GM23338 (cell line): ENCODE results near the gene SFMBT2. TPM values are rescaled to one million over a fixed set of nuclear protein-coding genes. Genes with fewer than 3 reads are reported as not detected.

ENCODE experiments used
- ATAC-seq: fragments of 200-7000 bp; cut with Tn5 transposase; 3 replicates; pipeline ENCODE4 v1.9.1; 2020
- DNase-seq: peaks from one replicate; pipeline ENCODE4 v3.0.0-alpha.2; 2015; ENCODE audit warnings: low spot score
- H2AFZ ChIP-seq: fragments of 200-600 bp; sonication (generic); 2 replicates; pipeline ENCODE4 v1.8.0; 2016; ENCODE audit warnings: antibody characterized with exemption, mild to moderate bottlenecking, moderate library complexity
- H3F3A ChIP-seq: fragments of 200-600 bp; sonication (generic); replicated peaks from 2 replicates; pipeline ENCODE4 v1.8.0; 2017; ENCODE audit warnings: antibody characterized with exemption, mixed run types, low read depth
- H3K27ac ChIP-seq: fragments of 200-600 bp; sonication (generic); 2 replicates; pipeline ENCODE4 v1.6.1; 2016; ENCODE audit warnings: low read depth
- H3K27me3 ChIP-seq: fragments of 200-600 bp; sonication (generic); 2 replicates; pipeline ENCODE4 v1.8.0; 2016; ENCODE audit warnings: mild to moderate bottlenecking, mixed run types, moderate library complexity; ENCODE audit not compliant: insufficient read depth
- H3K36me3 ChIP-seq: fragments of 200-600 bp; sonication (generic); 2 replicates; pipeline ENCODE4 v1.8.0; 2016; ENCODE audit warnings: mild to moderate bottlenecking; ENCODE audit not compliant: insufficient read depth
- H3K4me1 ChIP-seq: fragments of 200-600 bp; sonication (generic); 2 replicates; pipeline ENCODE4 v1.8.0; 2016; ENCODE audit warnings: mild to moderate bottlenecking, moderate library complexity; ENCODE audit not compliant: insufficient read depth
- H3K4me2 ChIP-seq: fragments of 200-600 bp; sonication (generic); 2 replicates; pipeline ENCODE4 v1.7.1; 2017; ENCODE audit warnings: mixed run types
- H3K4me3 ChIP-seq: fragments of 200-600 bp; sonication (generic); 2 replicates; pipeline ENCODE4 v1.6.1; 2016; ENCODE audit warnings: mixed run types
- H3K79me2 ChIP-seq: fragments of 200-600 bp; sonication (generic); replicated peaks from 2 replicates; pipeline ENCODE4 v1.8.0; 2017; ENCODE audit warnings: mild to moderate bottlenecking; ENCODE audit not compliant: insufficient read depth
- H3K9me2 ChIP-seq: fragments of 200-600 bp; sonication (generic); 2 replicates; pipeline ENCODE4 v1.8.0; 2017; ENCODE audit not compliant: insufficient read depth
- H4K20me1 ChIP-seq: fragments of 200-600 bp; sonication (generic); replicated peaks from 2 replicates; pipeline ENCODE4 v1.8.0; 2017; ENCODE audit warnings: mild to moderate bottlenecking; ENCODE audit not compliant: insufficient read depth
- H3K27ac Mint-ChIP-seq: 2 replicates; pipeline ENCODE4 v1.8.0; 2020; ENCODE audit warnings: inconsistent platforms, mild to moderate bottlenecking, moderate library complexity, mixed read lengths
- H3K27me3 Mint-ChIP-seq: 3 replicates; pipeline ENCODE4 v1.8.0; 2022; ENCODE audit warnings: low read depth, mild to moderate bottlenecking, moderate library complexity, mixed read lengths, inconsistent platforms; ENCODE audit not compliant: insufficient read depth, poor library complexity
- H3K36me3 Mint-ChIP-seq: 3 replicates; pipeline ENCODE4 v1.8.0; 2021; ENCODE audit warnings: low read depth, mild to moderate bottlenecking, inconsistent platforms, moderate library complexity, mixed read lengths
- H3K4me1 Mint-ChIP-seq: 3 replicates; pipeline ENCODE4 v1.8.0; 2020; ENCODE audit warnings: mild to moderate bottlenecking, inconsistent platforms, mixed read lengths
- H3K4me3 Mint-ChIP-seq: 3 replicates; pipeline ENCODE4 v1.8.0; 2021; ENCODE audit warnings: moderate library complexity, mild to moderate bottlenecking, inconsistent platforms, mixed read lengths
- H3K9me3 Mint-ChIP-seq: 3 replicates; pipeline ENCODE4 v1.8.0; 2020; ENCODE audit warnings: moderate library complexity, mild to moderate bottlenecking, inconsistent platforms, mixed read lengths
- CREB1 ChIP-seq: fragments of 250-450 bp; sonication (Bioruptor Pico); IDR thresholded peaks from 2 replicates; pipeline ENCODE4 v1.5.0; 2020; ENCODE audit warnings: low read depth, mild to moderate bottlenecking, moderate library complexity
- ETS1 ChIP-seq: IDR thresholded peaks from 2 replicates; pipeline ENCODE4 v1.6.1; 2016; ENCODE audit warnings: antibody characterized with exemption
- EZH2 ChIP-seq: fragments of 200-600 bp; sonication (generic); IDR thresholded peaks from one replicate; pipeline ENCODE4 v1.8.0; 2017; ENCODE audit warnings: antibody characterized with exemption, mild to moderate bottlenecking, low read depth; ENCODE audit not compliant: unreplicated experiment
- EZH2phosphoT487 ChIP-seq: fragments of 200-600 bp; sonication (generic); IDR thresholded peaks from one replicate; pipeline ENCODE4 v1.8.1; 2018; ENCODE audit warnings: antibody characterized with exemption; ENCODE audit not compliant: unreplicated experiment
- NANOG ChIP-seq: IDR thresholded peaks from 2 replicates; pipeline ENCODE4 v1.6.1; 2016; ENCODE audit warnings: antibody characterized with exemption, borderline replicate concordance
- POLR2AphosphoS5 ChIP-seq: IDR thresholded peaks from 2 replicates; pipeline ENCODE4 v1.6.1; 2016; ENCODE audit warnings: antibody characterized with exemption, low read depth
- STAT1 ChIP-seq: IDR thresholded peaks from one replicate; pipeline ENCODE4 v1.6.1; 2016; ENCODE audit warnings: antibody characterized with exemption; ENCODE audit not compliant: unreplicated experiment
- ZNF114 ChIP-seq: fragments of 250-450 bp; sonication (Bioruptor Pico); IDR thresholded peaks from 2 replicates; pipeline ENCODE4 v1.5.0; 2020; ENCODE audit warnings: mild to moderate bottlenecking, moderate library complexity
- polyA plus RNA-seq: library from polyadenylated mRNA; unstranded; fragments of >200 nt; fragmentation: Nextera tagmentation; extraction: Ambion mirVana; gene quantifications from 2 replicates; pipeline ENCODE4 v1.2.1, GENCODE V29; 2016
- total RNA-seq: library from RNA; depleted of rRNA; stranded (reverse); fragments of >200 nt; shearing (Covaris generic); gene quantifications from 2 replicates; pipeline ENCODE4 v1.2.3, GENCODE V29; 2014
- TF ChIP-seq, protein P1 (sequence below): IDR thresholded peaks from one replicate; pipeline ENCODE4 v1.6.1; 2018; ENCODE audit warnings: antibody characterized with exemption; ENCODE audit not compliant: unreplicated experiment
- TF ChIP-seq, protein P2 (sequence below), 2 experiments: fragments of 200-600 bp in 1 of 2; sonication (generic) in 1 of 2; conservative IDR thresholded peaks; 2 replicates each; pipeline versions ENCODE4 v1.5.1 to v1.6.1; 2016 to 2017; ENCODE audit warnings: antibody characterized with exemption in 2 of 2, low read depth in 2 of 2, mild to moderate bottlenecking in 2 of 2, moderate library complexity in 1 of 2
- TF ChIP-seq, protein P3 (sequence below): fragments of 250-450 bp; sonication (Bioruptor Pico); IDR thresholded peaks from 2 replicates; pipeline ENCODE4 v1.5.0; 2020; ENCODE audit warnings: mild to moderate bottlenecking, moderate library complexity

The SFMBT2 gene
- total and polyA plus RNA-seq, 2 experiments from 2014 or later, result 2.7 to 6.7 TPM

GRCh38 chr10:7383442-7383841 is 27.4 kb downstream of the SFMBT2 start (continued):
- TF ChIP-seq, protein P1, sequence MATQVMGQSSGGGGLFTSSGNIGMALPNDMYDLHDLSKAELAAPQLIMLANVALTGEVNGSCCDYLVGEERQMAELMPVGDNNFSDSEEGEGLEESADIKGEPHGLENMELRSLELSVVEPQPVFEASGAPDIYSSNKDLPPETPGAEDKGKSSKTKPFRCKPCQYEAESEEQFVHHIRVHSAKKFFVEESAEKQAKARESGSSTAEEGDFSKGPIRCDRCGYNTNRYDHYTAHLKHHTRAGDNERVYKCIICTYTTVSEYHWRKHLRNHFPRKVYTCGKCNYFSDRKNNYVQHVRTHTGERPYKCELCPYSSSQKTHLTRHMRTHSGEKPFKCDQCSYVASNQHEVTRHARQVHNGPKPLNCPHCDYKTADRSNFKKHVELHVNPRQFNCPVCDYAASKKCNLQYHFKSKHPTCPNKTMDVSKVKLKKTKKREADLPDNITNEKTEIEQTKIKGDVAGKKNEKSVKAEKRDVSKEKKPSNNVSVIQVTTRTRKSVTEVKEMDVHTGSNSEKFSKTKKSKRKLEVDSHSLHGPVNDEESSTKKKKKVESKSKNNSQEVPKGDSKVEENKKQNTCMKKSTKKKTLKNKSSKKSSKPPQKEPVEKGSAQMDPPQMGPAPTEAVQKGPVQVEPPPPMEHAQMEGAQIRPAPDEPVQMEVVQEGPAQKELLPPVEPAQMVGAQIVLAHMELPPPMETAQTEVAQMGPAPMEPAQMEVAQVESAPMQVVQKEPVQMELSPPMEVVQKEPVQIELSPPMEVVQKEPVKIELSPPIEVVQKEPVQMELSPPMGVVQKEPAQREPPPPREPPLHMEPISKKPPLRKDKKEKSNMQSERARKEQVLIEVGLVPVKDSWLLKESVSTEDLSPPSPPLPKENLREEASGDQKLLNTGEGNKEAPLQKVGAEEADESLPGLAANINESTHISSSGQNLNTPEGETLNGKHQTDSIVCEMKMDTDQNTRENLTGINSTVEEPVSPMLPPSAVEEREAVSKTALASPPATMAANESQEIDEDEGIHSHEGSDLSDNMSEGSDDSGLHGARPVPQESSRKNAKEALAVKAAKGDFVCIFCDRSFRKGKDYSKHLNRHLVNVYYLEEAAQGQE, result no peak

- Mint-ChIP-seq H3K4me3 (no peak overlapping the region), H3K9me3 (peaks cover 5% of the 10 kb centered on the region; the same call in 1 of the 3 replicates), H3K4me1 (no peaks in the 10 kb centered on the region), H3K27me3 (peaks cover 2% of the 10 kb centered on the region), H3K27ac (no peak overlapping the region), H3K36me3 (peaks cover 32% of the 10 kb centered on the region)
- Histone ChIP-seq H3K27me3 (no peaks in the 10 kb centered on the region), H3F3A (no peaks in the 10 kb centered on the region), H3K27ac (no peak overlapping the region), H3K9me2 (no peaks in the 10 kb centered on the region), H3K4me1 (no peaks in the 10 kb centered on the region), H2AFZ (no peak overlapping the region), H3K4me3 (no peak overlapping the region), H3K4me2 (no peak overlapping the region), H4K20me1 (no peaks in the 10 kb centered on the region), H3K36me3 (no peaks in the 10 kb centered on the region), H3K79me2 (no peaks in the 10 kb centered on the region)
- DNase-seq, result no peak
- ATAC-seq, result no peak
- TF ChIP-seq EZH2phosphoT487 (no peak), ETS1 (no peak), CREB1 (no peak), NANOG (no peak), POLR2AphosphoS5 (no peak), ZNF114 (CRISPR knock-in tag) (no peak), EZH2 (no peak), STAT1 (no peak)
- TF ChIP-seq, protein P2, sequence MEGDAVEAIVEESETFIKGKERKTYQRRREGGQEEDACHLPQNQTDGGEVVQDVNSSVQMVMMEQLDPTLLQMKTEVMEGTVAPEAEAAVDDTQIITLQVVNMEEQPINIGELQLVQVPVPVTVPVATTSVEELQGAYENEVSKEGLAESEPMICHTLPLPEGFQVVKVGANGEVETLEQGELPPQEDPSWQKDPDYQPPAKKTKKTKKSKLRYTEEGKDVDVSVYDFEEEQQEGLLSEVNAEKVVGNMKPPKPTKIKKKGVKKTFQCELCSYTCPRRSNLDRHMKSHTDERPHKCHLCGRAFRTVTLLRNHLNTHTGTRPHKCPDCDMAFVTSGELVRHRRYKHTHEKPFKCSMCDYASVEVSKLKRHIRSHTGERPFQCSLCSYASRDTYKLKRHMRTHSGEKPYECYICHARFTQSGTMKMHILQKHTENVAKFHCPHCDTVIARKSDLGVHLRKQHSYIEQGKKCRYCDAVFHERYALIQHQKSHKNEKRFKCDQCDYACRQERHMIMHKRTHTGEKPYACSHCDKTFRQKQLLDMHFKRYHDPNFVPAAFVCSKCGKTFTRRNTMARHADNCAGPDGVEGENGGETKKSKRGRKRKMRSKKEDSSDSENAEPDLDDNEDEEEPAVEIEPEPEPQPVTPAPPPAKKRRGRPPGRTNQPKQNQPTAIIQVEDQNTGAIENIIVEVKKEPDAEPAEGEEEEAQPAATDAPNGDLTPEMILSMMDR (conservative IDR thresholded peaks at IDR 0.05; ENCODE audit: low read depth in 2 of 2), result no peak
- TF ChIP-seq, protein P3, sequence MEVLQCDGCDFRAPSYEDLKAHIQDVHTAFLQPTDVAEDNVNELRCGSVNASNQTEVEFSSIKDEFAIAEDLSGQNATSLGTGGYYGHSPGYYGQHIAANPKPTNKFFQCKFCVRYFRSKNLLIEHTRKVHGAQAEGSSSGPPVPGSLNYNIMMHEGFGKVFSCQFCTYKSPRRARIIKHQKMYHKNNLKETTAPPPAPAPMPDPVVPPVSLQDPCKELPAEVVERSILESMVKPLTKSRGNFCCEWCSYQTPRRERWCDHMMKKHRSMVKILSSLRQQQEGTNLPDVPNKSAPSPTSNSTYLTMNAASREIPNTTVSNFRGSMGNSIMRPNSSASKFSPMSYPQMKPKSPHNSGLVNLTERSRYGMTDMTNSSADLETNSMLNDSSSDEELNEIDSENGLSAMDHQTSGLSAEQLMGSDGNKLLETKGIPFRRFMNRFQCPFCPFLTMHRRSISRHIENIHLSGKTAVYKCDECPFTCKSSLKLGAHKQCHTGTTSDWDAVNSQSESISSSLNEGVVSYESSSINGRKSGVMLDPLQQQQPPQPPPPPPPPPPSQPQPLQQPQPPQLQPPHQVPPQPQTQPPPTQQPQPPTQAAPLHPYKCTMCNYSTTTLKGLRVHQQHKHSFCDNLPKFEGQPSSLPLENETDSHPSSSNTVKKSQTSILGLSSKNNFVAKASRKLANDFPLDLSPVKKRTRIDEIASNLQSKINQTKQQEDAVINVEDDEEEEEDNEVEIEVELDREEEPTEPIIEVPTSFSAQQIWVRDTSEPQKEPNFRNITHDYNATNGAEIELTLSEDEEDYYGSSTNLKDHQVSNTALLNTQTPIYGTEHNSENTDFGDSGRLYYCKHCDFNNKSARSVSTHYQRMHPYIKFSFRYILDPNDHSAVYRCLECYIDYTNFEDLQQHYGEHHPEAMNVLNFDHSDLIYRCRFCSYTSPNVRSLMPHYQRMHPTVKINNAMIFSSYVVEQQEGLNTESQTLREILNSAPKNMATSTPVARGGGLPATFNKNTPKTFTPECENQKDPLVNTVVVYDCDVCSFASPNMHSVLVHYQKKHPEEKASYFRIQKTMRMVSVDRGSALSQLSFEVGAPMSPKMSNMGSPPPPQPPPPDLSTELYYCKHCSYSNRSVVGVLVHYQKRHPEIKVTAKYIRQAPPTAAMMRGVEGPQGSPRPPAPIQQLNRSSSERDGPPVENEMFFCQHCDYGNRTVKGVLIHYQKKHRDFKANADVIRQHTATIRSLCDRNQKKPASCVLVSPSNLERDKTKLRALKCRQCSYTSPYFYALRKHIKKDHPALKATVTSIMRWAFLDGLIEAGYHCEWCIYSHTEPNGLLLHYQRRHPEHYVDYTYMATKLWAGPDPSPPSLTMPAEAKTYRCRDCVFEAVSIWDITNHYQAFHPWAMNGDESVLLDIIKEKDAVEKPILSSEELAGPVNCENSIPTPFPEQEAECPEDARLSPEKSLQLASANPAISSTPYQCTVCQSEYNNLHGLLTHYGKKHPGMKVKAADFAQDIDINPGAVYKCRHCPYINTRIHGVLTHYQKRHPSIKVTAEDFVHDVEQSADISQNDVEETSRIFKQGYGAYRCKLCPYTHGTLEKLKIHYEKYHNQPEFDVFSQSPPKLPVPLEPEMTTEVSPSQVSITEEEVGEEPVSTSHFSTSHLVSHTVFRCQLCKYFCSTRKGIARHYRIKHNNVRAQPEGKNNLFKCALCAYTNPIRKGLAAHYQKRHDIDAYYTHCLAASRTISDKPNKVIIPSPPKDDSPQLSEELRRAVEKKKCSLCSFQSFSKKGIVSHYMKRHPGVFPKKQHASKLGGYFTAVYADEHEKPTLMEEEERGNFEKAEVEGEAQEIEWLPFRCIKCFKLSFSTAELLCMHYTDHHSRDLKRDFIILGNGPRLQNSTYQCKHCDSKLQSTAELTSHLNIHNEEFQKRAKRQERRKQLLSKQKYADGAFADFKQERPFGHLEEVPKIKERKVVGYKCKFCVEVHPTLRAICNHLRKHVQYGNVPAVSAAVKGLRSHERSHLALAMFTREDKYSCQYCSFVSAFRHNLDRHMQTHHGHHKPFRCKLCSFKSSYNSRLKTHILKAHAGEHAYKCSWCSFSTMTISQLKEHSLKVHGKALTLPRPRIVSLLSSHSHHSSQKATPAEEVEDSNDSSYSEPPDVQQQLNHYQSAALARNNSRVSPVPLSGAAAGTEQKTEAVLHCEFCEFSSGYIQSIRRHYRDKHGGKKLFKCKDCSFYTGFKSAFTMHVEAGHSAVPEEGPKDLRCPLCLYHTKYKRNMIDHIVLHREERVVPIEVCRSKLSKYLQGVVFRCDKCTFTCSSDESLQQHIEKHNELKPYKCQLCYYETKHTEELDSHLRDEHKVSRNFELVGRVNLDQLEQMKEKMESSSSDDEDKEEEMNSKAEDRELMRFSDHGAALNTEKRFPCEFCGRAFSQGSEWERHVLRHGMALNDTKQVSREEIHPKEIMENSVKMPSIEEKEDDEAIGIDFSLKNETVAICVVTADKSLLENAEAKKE (CRISPR knock-in tag), result no peak
Measured at GRCh38 chr10:7380704-7381241, 30.1 kb downstream of the SFMBT2 start.
